Measurements from ENCODE around the gene YIPF3.
"Not testable (repeated sequence)": the region's sequence is repeated elsewhere in the genome, so short reads cannot be mapped to it uniquely, and the experiment has no call there.

The YIPF3 gene

GRCh38 chr6:43491750-43492661 lies 24.7 kb downstream of the YIPF3 start:
- no peak for DNase-seq

GRCh38 chr6:43490523-43490939 lies 26.2 kb downstream of the YIPF3 start:
- DNase-seq = no peak

DNA sequence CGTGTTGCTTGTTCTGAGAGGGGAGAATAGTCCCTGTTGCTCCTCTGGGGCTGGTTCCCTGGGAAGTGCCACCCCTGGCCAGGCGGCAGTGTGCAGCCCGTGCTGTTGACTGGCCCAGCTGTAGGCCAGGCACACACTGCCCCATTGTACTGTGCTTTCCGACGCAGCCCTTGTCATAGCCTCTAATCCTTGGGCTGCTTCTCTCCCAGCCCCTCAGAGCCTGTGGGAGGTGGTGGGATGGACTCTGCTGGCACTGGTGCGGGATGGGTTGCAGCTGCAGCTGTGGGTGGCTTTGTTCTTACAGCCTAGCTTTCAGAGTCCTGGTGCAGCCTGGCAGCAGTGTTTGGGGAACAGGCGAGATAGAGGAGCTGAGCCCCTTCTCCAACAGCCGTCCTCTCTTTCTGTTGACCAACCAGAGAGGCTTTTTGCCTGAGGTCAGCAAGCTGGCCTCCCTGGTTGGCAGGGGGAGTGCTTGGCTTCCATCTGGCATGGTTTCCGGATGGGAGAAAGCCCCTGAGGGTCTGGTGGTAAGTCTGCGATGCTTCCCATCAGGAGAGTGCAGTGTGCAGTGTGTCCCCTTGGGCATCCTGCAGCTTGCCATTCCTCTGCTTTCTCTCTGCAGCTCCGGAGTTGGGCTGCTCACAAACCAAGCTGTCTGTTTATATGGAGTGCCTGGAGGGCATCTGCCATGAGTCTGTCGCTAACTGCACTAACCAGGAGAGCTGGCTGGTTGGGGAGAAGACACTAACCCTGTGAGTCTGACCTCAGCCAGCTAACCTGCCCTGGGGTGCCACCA lies 27.3 kb downstream of the YIPF3 start:
- DNase-seq = no peak

GRCh38 chr6:43488667-43489276 lies 28.0 kb downstream of the YIPF3 start:
- DNase-seq = no peak

DNA sequence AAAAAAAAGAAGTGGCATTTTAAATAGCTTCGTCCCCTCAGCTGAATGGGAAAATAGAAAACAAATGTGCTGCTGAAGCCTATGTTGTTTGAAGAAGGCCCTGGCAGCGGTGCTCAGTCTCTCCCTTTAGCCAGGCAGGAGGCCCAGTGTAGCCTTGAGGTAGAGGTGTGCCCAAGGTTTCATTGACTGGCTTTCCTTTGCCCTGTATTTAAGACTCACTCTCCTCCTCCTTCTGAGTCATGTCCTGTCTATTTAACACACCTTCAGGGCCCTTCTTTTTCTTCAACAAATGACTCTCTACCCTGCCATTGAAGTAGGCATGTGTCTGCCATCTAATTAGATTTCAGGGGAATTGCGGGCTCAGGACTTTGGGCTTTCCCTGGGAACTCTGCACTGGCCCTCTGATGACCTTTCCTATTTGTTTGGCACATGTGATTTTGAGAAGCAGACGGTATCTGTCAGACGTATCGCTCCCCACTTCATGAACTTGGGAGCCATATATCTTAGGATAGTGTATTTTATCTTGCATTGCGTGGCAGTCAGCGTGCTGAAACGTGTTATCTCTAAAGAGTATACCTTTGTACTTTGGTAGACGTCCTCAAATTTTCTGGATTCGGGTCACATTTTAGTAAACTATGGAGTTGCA lies 35.0 kb downstream of the YIPF3 start:
- no peak for DNase-seq

DNA sequence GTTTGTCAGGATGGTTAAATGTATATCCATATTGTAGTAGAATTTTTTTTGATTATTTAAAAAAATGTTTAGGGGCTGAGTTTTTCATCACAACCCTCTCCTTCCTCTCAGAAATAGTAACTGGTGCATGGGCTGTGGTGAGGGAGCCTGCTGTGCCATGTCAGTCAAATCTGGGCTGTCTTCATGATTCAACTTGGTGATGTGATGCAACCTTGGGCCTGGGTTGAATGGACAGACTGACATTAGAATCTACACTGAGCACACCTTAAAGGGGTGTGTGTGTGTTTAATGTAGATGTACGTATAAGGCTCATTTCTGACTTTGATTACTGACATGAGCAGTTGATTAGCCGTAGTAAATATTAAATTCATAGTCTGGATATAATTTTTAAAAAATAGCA lies 35.7 kb downstream of the YIPF3 start:
- peak in 1 of 4 experiments; percentile 11 for DNase-seq

- DNase-seq = peak in 3 of 4 experiments; percentile 18 to 42 (median 24)
These were observed 38.7 kb downstream of the YIPF3 start for GRCh38 chr6:43478008-43478372.

DNA sequence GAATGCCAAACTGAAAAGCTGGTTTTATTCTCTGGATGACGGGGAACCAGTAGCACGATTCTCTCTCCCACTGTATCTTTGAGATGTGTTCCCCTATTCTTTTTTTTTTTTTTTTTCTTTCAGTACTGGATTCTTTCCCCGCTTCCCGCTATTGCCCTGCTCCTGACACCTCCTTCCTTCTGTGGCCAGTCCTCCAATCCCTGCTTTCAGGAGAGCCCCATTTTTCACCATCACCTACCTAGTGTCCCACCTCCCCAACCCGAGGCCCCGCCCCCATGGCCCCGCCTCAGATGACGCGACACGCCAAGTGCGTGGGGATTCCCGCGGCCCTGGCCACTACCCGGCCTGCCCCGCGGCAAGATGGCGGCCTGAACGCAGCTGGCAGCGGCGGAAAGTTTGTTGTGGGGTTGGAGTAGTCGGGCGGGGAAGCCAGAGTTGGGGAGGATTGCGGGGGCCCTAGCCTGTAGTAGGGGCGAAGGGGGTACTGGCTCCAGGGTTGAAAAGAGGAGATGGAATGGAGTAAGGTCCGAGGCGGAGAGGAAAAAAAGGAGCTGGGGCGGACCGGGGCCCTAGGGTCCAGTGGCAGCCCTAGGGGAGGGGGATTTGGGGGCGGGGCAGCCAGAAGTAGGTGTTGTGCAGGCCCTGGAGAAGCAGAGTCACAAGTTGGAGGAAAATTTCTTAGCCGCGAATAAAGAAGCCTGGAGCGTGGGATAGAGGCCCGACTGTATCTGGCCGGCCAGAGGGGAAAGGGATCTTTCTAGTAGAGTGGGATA lies 39.3 kb downstream of the YIPF3 start, which contains the start of gene TJAP1:
TJAP1 (plus strand) TSS at position 336 of the 773 bp plus-strand sequence. CDS start 21,432 bp downstream, outside the sequence.
- peak; percentile 87 to 95 (median 92) for DNase-seq

DNA sequence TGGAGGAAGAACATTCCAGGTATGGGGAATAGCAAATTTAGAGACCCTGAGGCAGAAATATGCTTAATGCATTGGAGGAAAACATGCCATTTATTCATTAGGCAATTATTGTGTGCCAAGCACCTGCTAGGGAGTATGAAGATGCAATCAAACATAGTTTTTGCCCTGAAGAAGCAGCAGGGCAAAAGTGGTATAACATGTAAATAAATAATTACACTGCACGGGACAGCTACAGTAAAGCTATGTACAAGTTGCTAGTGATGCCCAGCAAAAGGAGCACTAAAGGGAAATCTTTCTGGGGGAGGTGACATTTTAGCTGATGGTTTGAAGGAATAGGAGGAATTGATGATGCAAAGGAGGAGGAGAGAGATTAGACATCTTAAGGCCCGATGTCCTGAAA lies 40.0 kb downstream of the YIPF3 start:
- no peak for DNase-seq

- DNase-seq = no peak
These were observed 41.2 kb downstream of the YIPF3 start for GRCh38 chr6:43475516-43475915.

- DNase-seq = no peak
These were observed 44.2 kb downstream of the YIPF3 start for GRCh38 chr6:43472515-43472914.

- DNase-seq = no peak
These were observed 45.3 kb downstream of the YIPF3 start for GRCh38 chr6:43471399-43471798.

DNA sequence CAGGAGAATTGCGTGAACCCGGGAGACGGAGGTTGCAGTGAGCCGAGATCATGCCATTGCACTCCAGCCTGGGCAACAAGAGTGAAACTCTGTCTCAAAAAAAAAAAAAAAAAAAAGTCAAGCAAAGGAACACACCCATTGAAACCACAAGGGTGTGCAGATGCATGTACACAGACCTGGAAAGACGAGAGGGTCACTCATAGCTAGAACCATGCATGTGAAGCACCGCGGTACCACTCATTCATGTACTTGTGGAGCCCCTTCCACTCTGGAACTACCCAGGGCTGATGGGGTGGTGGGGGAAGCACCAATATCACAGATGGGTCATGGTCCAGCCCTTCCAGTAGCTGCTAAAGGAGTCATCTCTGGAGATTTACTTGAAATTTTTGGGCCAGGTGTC lies 46.8 kb downstream of the YIPF3 start:
- no peak for DNase-seq

- DNase-seq = no peak
These were observed 47.7 kb downstream of the YIPF3 start for GRCh38 chr6:43468748-43469681.

DNA sequence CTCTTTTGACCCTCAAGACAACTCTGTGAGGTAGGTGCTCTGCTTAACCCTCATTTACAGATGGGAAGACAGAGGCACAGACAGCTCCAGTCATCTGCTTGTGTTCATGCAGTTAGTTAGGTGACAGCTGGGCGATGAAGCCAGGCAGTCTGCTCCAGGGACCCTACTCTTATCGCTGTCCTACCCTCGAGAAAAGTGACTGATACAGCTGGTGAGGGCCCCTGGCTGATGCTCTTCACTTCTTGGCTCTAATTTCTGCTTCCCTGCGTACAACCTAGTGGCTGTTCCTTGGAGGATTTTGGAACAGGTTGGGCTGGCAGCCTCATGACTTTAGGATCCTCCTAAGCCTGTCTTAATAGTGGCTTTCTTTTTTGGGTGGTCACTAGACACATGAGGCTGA lies 48.5 kb downstream of the YIPF3 start:
- DNase-seq = no peak

- DNase-seq = no peak
These were observed 49.0 kb downstream of the YIPF3 start for GRCh38 chr6:43467752-43468151.

DNA sequence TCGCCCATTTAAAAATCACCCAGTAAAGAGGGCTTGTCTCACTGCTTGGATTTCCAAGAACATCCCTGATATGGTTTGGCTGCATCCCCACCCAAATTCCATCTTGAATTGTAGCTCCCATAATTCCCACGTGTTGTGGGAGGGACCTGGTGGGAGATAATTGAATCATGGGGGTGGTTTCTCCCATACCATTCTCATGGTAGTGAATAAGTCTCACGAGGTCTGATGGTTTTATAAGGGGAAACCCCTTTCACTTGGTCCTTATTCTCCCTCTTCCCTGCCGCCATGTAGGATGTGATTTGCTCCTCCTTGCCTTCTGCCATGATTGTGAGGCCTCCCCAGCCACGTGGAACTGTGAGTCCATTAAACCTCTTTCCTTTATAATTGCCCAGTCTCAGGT lies 49.5 kb downstream of the YIPF3 start:
- not testable (repeated sequence) for DNase-seq

DNA sequence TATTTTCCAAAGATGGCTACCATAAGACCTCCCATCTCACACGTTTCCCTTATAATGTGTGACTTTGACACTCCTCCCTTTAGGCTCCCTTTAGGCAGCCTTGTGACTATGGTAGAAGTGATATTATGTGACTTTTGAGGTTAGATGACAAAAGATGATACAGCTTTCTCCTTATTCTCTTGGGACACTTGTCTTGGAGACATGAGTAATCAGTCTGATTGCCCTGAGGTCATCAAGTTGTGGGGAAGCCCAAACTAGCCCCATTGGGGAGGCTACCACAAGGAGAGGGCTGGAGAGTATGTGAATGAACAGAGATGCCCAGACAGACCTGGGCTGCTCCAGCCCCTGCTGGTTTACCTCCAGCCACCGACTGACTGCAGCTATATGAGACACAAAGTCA lies 50.8 kb downstream of the YIPF3 start:
- peak; percentile 16 to 61 (median 46) for DNase-seq

- DNase-seq = no peak
These were observed 52.4 kb downstream of the YIPF3 start for GRCh38 chr6:43464337-43464736.

GRCh38 chr6:43461936-43462335 lies 54.8 kb downstream of the YIPF3 start:
- DNase-seq = no peak
